ENCODE measurements around the gene CEPT1.
"Not testable (repeated sequence)": the region's sequence is repeated elsewhere in the genome, so short reads cannot be mapped to it uniquely, and the experiment has no call there.

CEPT1 gene

DNA sequence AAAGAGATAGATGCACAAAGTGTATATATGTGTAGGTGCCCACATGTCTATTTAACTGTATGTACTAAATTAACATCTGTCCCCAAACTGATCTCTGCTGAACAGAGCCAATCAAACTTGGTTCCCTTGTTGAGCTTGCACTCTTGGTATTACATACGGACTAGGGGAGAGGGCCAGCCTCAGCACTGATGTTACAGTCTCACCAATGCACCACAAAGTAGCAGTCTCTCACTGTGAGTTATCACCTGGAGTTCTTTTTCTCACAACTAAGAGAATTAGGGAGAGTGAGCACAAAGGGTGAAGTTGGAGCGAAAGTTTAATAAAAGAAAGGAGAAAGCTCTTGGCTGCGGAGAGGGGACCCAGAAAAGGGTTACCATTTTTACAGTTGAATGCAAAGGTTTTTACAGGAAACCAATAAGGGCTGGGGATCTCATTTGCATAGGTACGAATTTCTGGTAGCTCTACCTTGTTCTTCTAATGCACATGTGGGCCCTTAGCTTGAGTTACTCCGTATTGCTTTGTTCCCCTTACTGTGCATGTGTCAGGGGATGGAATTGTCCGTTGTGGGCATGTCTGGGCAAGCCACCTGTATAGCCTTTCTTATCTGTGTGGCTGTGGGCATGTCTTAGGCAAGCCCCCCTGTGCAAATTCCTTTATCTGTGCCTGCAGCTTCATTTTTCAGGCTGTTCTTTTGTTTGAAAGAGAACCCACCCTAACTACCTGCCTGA, 74.2 kb downstream of the CEPT1 start:
- Histone ChIP-seq H3K4me1 (peaks cover 5% of the 10 kb centered on the region), H3K9ac (no peak overlapping the region), H3K4me3 (ENCODE audit: low read depth, low read length) (no peak overlapping the region), H3K27me3 (ENCODE audit: control insufficient read depth, insufficient read depth, low read length) (no peaks in the 10 kb centered on the region), H3K9me3 (ENCODE audit: control insufficient read depth, low read length) (no peaks in the 10 kb centered on the region), H3K4me2 (ENCODE audit: low read length) (no peak overlapping the region), H3K36me3 (ENCODE audit: control insufficient read depth, insufficient read depth, low read length) (no peaks in the 10 kb centered on the region), H2AFZ (no peak overlapping the region), H3K79me2 (no peaks in the 10 kb centered on the region), H3K27ac (no peak overlapping the region)
- TF ChIP-seq, protein P1, sequence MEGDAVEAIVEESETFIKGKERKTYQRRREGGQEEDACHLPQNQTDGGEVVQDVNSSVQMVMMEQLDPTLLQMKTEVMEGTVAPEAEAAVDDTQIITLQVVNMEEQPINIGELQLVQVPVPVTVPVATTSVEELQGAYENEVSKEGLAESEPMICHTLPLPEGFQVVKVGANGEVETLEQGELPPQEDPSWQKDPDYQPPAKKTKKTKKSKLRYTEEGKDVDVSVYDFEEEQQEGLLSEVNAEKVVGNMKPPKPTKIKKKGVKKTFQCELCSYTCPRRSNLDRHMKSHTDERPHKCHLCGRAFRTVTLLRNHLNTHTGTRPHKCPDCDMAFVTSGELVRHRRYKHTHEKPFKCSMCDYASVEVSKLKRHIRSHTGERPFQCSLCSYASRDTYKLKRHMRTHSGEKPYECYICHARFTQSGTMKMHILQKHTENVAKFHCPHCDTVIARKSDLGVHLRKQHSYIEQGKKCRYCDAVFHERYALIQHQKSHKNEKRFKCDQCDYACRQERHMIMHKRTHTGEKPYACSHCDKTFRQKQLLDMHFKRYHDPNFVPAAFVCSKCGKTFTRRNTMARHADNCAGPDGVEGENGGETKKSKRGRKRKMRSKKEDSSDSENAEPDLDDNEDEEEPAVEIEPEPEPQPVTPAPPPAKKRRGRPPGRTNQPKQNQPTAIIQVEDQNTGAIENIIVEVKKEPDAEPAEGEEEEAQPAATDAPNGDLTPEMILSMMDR (IDR thresholded peaks at IDR 0.05): no peak

DNA sequence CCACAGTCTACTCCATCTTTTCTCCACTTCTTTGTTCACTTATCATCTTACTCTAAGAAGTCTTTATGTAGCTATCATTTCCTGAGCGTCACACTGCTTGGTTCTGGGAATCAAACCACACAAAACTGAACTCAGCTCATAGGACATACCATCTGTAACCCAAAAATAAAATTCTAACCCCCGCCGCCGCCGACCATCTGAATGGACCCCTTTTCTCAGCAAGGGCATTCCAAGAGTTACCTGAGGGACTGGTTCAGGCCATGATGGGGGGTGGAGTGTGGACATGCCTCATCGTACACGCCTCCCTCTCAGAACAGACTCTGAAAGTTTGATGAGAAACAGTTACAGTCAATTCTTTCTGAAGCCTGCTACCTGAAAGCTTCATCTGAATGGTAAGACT, 74.9 kb downstream of the CEPT1 start:
- no peak overlapping the region for H3K9ac ChIP-seq
- H3K9me3 ChIP-seq (ENCODE audit: control insufficient read depth, low read length): no peaks in the 10 kb centered on the region
- H3K4me1 ChIP-seq: peaks cover 5% of the 10 kb centered on the region
- H3K27ac ChIP-seq: no peak overlapping the region
- H3K27me3 ChIP-seq (ENCODE audit: control insufficient read depth, insufficient read depth, low read length): no peaks in the 10 kb centered on the region
- TF ChIP-seq, protein P1 (IDR thresholded peaks at IDR 0.05): no peak
- no peak overlapping the region for H2AFZ ChIP-seq
- H3K4me2 ChIP-seq (ENCODE audit: low read length): no peak overlapping the region
- no peaks in the 10 kb centered on the region for H3K79me2 ChIP-seq
- no peak overlapping the region for H3K4me3 ChIP-seq (ENCODE audit: low read depth, low read length)
- H3K36me3 ChIP-seq (ENCODE audit: control insufficient read depth, insufficient read depth, low read length): no peaks in the 10 kb centered on the region

DNA sequence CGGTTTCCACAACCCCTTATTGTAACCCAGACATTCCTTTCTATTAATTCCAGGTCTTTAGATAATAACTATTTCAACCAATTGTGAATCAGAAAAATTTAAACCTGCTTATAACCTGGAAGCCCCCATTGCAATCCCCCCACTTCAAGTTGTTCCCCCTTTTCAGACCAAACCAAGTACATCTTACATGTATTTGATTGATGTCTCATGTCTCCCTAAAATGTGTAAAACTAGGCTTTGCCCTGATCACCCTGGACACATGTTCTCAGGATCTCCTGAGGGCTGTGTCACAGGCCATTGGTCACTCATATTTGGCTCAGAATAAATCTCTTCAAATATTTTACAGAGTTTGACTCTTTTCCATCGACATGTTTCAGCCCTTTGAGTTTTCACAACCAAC, 75.3 kb downstream of the CEPT1 start:
- H3K4me1 ChIP-seq; H3K4me2 ChIP-seq (ENCODE audit: low read length); H3K79me2 ChIP-seq; H3K27me3 ChIP-seq (ENCODE audit: control insufficient read depth, insufficient read depth, low read length); H3K4me3 ChIP-seq (ENCODE audit: low read depth, low read length); H2AFZ ChIP-seq; H3K9ac ChIP-seq; H3K27ac ChIP-seq; H3K9me3 ChIP-seq (ENCODE audit: control insufficient read depth, low read length); H3K36me3 ChIP-seq (ENCODE audit: control insufficient read depth, insufficient read depth, low read length): not testable (repeated sequence)

DNA sequence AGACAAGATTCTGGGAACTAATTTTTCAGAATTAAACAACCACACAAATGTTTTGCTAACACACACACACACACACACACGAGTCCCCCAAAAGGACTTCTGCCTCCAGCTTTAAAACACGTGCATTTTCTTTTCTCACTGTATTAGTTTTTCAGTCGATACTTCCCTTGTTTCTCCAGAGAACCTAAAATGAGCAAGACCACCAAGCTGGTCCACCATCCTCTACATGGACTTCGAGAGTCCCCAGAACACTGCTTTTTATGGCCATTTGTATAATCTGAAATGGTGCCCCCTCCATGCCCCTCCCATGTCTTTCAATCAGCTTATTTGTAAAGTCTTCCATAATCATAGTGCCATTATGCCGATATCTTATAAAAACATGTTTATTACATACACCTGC, 76.7 kb downstream of the CEPT1 start:
- peaks cover 5% of the 10 kb centered on the region for H3K4me1 ChIP-seq
- H3K9me3 ChIP-seq (ENCODE audit: control insufficient read depth, low read length): no peaks in the 10 kb centered on the region
- no peak overlapping the region for H3K4me3 ChIP-seq (ENCODE audit: low read depth, low read length)
- no peak overlapping the region for H3K27ac ChIP-seq
- TF ChIP-seq, protein P1 (IDR thresholded peaks at IDR 0.05): no peak
- H3K4me2 ChIP-seq (ENCODE audit: low read length): no peak overlapping the region
- H3K36me3 ChIP-seq (ENCODE audit: control insufficient read depth, insufficient read depth, low read length): no peaks in the 10 kb centered on the region
- no peaks in the 10 kb centered on the region for H3K27me3 ChIP-seq (ENCODE audit: control insufficient read depth, insufficient read depth, low read length)
- H2AFZ ChIP-seq: no peak overlapping the region
- H3K9ac ChIP-seq: no peak overlapping the region
- H3K79me2 ChIP-seq: no peaks in the 10 kb centered on the region

DNA sequence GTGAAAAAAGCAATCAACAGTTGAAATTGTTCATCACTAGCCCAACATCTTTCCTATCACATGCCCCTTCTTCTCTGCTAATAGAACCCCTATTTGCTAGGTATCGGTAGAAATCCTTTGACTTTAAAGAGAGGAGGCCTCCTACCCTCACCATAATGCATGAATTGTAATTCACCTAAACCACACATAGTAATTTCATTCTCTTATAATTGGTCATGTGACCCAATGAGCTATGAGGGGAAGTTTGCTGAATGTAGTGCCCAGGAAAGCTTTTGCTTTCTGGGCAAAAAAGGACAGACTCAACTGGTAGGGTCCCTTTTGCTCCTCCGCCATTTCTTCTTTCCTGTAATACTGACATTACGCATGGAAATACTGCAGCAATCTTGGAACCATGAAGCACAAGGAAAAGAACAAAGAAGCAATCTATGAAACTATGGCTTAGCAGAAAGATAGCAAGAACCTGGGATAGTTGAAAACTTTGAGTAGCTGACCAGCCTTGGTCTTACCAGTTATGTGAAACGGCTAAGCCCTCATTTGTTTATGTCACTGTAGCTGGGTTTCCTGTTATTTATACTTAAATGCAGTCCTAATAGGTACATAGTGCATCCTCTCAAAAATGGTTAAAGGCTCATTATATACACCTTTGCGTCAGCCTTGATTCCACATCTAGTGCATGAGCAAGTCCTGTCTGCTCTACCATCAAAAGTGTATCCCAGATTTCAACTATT, 77.3 kb downstream of the CEPT1 start:
- H3K79me2 ChIP-seq: no peaks in the 10 kb centered on the region
- H3K9me3 ChIP-seq (ENCODE audit: control insufficient read depth, low read length): no peaks in the 10 kb centered on the region
- no peaks in the 10 kb centered on the region for H3K36me3 ChIP-seq (ENCODE audit: control insufficient read depth, insufficient read depth, low read length)
- TF ChIP-seq, protein P1 (IDR thresholded peaks at IDR 0.05): no peak
- H3K27me3 ChIP-seq (ENCODE audit: control insufficient read depth, insufficient read depth, low read length): no peaks in the 10 kb centered on the region
- H3K27ac ChIP-seq: no peak overlapping the region
- no peak overlapping the region for H3K4me2 ChIP-seq (ENCODE audit: low read length)
- peaks cover 5% of the 10 kb centered on the region for H3K4me1 ChIP-seq
- no peak overlapping the region for H3K9ac ChIP-seq
- no peak overlapping the region for H2AFZ ChIP-seq
- no peak overlapping the region for H3K4me3 ChIP-seq (ENCODE audit: low read depth, low read length)
